ENCODE results near the gene PHF3.

PHF3 gene

DNA sequence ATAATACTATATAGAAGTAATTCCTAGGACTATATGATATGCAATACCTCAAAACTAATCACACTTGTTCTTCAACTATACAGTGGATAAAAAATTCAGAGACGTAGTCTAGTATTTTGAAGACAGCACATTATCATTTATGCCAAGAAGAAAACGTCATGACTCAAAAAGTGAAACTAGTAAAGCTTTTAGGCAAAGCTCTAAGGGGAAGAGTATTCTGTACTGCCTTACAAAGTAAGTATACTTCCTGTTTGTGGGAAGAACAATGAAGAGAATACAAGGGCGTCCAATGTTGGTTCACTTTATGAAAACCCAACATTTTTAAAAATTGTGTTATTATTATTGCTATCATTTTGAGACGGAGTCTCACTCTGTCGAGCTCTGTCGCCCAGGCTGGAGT, 35.5 kb upstream of the PHF3 start:
- no peak overlapping the region for H3K27ac ChIP-seq
- TF ChIP-seq, protein P1, sequence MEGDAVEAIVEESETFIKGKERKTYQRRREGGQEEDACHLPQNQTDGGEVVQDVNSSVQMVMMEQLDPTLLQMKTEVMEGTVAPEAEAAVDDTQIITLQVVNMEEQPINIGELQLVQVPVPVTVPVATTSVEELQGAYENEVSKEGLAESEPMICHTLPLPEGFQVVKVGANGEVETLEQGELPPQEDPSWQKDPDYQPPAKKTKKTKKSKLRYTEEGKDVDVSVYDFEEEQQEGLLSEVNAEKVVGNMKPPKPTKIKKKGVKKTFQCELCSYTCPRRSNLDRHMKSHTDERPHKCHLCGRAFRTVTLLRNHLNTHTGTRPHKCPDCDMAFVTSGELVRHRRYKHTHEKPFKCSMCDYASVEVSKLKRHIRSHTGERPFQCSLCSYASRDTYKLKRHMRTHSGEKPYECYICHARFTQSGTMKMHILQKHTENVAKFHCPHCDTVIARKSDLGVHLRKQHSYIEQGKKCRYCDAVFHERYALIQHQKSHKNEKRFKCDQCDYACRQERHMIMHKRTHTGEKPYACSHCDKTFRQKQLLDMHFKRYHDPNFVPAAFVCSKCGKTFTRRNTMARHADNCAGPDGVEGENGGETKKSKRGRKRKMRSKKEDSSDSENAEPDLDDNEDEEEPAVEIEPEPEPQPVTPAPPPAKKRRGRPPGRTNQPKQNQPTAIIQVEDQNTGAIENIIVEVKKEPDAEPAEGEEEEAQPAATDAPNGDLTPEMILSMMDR (IDR thresholded peaks at IDR 0.05): no peak
- DNase-seq (ENCODE audit: low spot score): no peak
- no peak overlapping the region for H3K4me3 ChIP-seq

DNA sequence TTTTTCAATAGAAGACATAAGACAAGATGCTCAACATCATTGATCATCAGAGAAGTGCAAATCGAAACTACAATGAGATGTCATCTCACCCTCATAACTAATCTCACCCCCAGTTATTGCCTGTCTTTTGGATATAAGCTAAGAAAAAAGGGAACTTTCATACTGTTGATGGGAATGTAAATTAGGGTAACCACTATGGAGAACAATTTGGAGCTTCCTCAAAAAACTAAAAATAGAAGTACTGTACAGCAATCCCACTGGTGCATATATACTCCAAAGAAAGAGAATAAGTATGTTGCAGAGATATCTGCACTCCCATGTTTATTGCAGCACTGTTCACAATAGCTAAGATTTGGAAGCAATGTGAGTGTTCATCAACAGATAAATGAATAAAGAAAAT, 26.4 kb upstream of the PHF3 start:
- TF ChIP-seq, protein P1 (IDR thresholded peaks at IDR 0.05): no peak
- no peak for DNase-seq (ENCODE audit: low spot score)
- Histone ChIP-seq H3K4me3 (no peak overlapping the region), H3K27ac (no peak overlapping the region)

DNA sequence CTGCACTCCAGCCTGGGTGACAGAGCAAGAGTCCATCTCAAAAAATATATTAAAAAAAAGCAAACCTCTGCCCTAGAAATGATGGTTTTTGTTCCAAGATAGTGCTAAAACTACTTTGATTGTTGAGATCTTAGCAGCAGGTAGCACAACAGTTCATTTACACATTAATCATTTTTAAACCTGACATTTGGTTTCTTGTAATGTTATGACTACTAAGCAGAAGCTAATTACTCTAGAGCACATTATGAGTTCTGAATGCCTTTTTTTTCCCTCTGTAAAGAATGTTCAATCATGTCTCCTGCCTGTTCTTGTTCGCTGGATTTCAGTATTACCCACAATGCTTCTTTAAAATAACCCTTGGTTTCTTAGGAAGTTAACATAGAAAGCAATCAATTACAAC, 24.7 kb upstream of the PHF3 start:
- H3K27ac ChIP-seq: no peak overlapping the region
- no peak overlapping the region for H3K4me3 ChIP-seq
- DNase-seq (ENCODE audit: low spot score): no peak
- TF ChIP-seq, protein P1 (IDR thresholded peaks at IDR 0.05): no peak

DNA sequence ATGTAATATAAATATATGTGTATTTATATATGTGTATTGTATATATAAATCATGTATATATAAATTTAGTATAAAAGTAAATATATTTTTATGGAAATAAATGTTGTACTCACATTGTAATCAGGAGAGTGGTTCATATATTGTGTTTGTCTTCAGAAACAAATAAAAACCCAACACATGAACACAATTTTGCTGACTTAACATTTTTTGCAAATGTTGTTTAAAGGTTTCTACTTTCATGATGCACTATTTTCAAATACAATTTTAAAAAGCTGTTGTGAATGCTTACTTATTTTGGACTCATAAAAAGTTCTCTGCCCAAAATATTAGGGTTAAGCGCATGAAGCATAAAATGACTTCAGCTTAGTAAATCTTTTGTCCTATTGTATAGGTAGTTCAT, 24.0 kb upstream of the PHF3 start:
- no peak for DNase-seq (ENCODE audit: low spot score)

DNA sequence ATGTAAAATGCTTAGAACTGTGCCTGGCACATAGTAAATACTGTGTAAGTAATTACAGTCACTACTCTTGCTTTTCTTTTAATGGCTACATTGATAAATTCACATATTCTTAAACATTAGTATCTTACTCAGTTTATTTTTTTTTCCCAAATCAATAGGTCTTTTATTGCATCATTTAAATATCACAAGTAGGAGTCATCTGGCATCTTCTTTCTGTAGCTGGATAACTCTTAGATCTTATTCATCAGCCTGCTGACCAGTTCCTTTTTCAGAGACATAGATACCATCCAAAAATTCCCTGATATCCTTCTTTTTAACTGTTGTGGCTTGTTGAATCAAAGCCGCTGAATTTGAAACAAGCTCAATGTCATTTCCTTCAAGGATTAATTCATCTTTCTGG, 20.0 kb upstream of the PHF3 start:
- TF ChIP-seq, protein P1 (IDR thresholded peaks at IDR 0.05): no peak
- Histone ChIP-seq H3K4me3 (no peak overlapping the region), H3K27ac (no peak overlapping the region)
- DNase-seq (ENCODE audit: low spot score): no peak

More for the DNA sequence above, 24.0 kb upstream of the PHF3 start:
- no peak overlapping the region for H3K27ac ChIP-seq
- TF ChIP-seq, protein P1 (IDR thresholded peaks at IDR 0.05): no peak
- H3K4me3 ChIP-seq: no peak overlapping the region

DNA sequence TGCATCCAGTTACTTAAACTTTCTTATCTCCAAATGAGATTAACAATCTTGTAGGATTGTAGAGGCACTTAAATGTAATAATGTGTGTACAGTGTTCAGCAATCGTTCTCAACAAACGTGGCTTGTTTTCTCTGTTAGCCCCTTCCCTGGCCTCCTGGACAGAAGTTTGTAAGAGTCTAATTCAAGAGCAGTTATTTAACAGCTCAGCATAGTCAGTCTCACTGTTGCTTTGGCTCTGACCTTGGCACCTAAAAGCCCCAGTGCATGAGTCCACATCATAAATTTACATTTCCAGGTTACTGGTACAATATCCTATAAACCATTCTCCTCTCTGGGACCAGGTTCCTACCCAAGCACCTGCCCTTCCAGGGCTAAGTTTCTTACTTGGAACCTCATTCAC, 11.5 kb upstream of the PHF3 start:
- H3K4me3 ChIP-seq: no peak overlapping the region
- no peak overlapping the region for H3K27ac ChIP-seq
- DNase-seq (ENCODE audit: low spot score): no peak
- TF ChIP-seq, protein P1 (IDR thresholded peaks at IDR 0.05): no peak

DNA sequence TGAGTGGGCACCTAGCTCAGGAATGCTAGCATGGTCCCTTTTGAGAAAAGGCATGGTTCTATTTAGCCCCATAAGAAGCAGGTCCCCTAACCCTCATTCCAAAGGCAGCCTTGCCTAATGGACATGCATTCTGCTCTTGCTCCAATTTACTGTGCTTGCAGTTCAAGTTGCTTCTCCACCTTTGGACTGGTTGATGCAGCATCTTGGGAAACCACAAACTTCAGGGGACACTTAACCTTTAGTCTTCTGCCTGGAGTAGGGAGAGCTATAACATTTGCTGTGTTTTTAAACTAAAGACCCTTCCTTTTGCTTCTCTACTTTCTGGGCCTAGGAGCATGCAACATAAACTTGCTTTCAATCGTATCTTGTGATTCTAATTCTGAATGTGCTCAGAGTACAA, 5.1 kb upstream of the PHF3 start:
- DNase-seq (ENCODE audit: low spot score): no peak
- Histone ChIP-seq H3K27ac (no peak overlapping the region), H3K4me3 (no peak overlapping the region)
- TF ChIP-seq, protein P1 (IDR thresholded peaks at IDR 0.05): no peak

Measured in coronary artery (tissue), 2 donors.